NCI-H82 (cell line): ENCODE measurements around the gene PQBP1.

Experiments
- DNase-seq: peaks from one replicate; lab custom pipeline; 2025; lab: John Stamatoyannopoulos, UW

Gene PQBP1

DNA sequence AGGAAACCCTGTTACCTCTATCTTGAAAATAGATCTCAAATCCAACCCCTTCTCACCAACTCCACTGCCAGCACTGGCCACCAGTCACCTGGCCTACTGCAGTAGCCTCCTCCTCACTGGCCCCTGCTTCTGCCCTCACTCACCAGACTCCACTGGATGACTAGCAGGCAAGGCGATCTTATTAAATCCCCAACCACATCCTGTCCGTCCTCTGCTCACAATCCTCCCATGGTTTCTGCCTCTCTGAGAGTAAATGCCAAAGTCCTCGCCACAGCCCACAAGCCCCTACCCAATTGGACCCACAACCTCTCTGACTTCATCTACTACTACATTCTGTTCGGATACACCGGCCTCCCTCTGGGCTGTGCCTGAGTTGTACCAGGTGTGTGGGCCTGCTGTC is 26.5 kb downstream of the PQBP1 start:
- DNase-seq, result no peak

DNA sequence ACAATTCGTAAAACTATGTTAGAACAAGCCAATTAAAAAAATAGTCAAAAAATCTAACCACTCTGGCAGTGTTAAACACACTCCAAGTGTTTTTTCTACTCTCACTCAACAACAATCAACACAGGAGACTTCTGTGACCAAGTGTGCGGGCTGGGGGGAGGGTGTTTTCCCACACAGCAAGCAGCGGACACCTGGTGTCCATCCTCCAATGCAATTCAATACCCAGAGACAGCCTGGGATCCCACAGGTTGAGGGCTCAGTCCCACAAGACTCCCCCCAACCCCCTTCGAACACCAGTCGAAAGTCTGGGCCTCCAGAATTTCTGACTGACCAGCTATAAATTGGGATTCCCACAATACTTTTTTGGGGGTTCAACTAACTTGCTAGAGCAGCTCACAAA is 29.4 kb downstream of the PQBP1 start:
- no peak for DNase-seq

DNA sequence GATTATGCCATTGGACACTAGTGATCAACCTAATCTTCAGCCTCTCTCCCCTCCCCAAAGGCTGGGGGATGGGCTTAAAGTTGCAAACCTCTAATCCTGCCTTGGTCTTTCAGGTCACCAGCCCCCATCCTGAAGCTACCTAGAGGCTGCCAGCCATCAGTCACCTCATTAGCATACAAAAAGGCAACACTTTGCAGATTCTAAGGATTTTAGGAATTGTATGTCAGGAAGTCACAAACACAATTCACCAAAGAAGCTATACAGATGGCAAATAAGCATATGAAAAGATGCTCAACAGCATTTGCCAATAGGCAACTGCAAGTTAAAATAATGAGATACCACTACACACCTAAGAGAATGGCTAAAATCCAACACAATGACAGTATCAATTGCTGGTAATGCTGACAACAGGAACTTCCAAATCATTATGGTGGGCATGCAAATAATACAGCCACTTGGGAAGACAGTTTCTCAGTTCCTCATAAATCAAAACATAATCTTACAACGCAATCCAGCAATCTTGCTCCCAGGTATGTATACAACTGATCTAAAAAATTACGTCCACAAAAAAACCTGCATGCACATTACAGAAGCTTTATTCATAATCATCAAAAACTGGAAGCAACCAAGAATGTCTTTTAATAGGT is 30.1 kb downstream of the PQBP1 start:
- no peak for DNase-seq

DNA sequence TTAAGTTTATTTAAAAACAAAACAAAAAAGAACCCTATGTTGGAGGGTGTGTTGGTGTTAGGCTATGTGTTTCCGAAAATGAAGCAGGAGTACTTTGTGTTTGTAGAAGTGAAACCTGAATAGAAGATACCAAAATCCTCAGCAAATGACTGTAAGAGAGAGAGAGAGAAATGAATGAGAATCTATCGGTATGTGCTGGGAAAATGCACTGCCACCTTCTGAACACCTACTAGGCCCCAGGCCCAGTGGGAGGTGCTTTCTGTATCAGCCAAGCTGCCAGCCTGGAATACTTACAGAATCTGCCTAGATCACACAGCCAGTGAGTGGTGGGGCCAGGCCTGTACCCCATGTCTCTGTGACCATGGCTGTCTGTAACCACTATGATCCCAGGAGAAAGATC is 36.0 kb downstream of the PQBP1 start:
- DNase-seq, result no peak

DNA sequence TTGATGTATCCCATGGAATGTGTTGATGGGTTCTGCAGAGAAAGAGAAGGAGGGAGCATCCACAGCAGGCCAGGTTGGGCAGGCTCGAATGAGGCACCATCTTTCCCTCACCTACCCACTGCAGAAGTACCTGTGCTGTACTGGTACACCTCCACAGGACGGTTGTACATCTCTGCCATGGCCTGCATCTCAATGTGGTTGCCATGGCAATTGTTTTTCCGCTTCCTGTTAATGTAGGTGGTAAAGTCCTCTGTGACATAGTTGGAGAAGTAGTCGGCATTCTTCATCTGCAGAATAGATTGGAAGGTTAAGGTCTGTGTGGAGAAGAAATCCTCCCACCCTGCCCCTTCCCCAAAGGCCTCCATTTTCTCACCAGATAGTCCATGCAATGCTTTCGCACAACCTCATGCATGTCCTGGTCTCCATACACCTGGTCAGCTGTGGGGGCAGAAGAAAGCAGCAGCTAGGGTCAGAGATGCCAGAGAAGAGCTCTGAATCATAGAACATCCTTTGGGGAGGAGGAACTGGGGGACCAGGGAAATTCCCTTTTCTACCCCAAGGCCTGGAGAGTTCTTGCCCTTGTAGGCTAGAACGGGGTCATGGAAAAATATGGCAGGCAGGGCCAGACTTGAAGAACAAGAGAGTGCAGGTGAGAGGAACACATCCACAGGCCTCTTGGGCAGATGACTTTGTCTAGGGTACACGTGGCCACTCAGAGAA is 37.0 kb downstream of the PQBP1 start:
- no peak for DNase-seq

DNA sequence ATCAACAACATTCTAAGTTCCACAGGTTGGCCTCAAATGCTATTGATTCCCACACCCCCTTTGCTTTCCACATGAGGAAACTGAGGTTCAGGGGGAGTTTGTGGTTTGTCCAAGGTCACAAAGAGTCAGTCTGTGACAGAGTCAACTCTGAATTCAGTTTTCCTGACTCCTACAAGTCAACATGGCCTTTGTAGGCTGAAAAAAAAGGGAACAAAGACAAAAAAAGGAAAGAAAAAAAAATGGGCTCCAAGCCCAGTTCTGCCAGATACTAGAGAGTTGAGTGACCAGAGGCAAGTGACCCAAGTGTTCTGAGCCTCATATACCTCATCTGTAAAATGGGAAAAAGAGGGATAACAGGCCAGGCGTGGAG is 37.6 kb downstream of the PQBP1 start:
- DNase-seq, result no peak

DNA sequence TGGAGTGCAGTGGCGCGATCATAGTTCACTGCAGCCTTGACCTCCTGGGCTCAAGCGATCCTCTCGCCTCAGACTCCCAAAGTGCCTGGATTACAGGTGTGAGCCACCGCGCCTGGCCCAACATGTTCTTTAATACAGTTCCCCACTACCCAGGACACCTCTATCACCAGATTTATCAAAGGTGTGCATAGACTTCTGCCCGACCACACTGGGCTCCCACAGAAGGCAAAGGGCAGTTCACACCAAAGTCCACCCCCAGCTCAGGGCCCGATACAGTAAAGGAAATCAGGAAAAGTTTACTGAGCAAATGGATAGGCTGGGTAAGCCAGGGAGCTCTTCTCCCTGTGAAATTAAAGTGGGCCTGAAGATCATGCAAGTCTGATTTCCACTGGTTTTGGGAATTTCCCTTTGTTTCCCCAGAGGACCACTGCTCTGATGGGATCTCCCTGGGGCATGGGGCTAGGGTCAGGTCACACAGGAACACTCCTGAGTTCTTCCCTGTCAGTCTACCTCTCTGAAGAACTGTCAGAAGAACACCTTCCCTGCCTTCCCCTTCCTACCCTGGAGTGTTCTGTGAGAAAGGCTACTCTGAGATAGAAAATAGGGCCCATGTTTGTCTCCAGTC is 38.8 kb downstream of the PQBP1 start:
- DNase-seq, result no peak

DNA sequence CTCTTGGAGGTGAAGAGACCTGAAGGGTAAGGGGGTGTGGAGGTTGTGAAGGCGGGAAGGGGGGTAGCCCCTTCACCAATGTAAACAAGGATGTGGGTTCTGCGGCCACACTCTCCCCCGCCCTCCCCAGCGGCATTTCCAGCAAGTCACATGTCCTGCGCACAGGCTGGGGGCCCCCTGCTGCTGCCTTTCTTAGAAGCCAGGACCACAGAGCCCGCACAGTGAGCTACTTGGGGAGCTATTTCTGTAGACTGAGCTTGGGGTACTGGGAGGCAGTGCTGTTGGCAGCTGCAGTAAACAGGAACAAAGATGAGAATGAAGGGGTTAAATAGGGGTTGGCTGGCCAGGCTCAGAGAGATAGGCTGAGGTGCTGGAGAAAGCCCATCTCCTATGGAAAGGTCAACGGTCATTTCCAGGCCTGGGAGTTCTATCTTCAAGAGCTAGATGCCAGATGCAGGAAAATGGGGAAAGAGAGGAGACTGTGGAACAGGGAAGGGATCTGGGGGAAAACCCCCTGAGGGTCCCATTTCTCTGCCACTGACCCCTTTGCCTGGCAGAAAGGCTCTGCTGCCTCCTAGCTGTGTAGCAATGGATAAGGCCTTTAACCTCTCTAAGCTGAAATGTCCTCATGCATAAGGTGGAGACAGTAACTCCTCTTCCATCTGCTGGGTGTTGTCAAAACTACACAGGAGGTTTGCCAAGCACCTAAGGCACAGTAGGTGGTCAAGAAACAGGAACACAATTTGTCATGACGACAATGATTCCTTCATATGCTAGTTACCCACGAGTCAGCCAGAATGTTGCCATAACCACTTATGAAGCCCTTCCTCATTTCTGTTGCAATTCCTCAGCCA is 39.6 kb downstream of the PQBP1 start:
- DNase-seq, result no peak

DNA sequence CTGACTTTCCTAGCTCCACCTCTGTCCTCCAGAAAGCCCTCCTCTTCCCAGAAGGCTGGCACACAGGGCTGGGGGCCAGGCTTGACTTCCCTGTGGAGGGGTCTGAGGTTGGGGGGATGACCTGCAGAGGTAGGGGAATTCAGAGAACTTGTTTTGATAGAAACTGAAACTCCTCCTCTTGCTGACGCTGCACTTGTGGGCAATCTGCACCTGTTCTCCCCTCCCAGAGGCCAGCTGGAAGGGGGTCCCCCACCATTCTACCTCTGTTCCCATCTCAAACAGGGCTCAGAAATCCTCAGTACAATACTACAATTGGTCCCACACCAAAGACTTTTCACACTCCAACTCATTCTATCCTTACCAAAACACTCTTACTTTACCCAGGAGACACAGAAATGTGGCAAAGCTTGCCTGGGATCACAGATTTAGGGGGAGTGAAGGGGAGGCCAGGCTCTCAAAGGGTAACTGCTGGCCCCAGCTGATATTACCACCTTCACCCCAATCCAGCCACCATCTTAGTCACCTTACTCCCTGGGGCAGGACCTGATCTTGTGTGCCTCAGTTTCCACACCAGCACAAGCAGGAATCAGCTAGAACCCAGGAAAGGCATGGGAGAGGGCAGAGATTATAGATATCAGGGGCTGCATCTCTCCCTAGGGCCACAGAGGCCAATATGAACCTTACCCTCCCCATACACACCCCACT is 41.1 kb downstream of the PQBP1 start:
- DNase-seq, result no peak

DNA sequence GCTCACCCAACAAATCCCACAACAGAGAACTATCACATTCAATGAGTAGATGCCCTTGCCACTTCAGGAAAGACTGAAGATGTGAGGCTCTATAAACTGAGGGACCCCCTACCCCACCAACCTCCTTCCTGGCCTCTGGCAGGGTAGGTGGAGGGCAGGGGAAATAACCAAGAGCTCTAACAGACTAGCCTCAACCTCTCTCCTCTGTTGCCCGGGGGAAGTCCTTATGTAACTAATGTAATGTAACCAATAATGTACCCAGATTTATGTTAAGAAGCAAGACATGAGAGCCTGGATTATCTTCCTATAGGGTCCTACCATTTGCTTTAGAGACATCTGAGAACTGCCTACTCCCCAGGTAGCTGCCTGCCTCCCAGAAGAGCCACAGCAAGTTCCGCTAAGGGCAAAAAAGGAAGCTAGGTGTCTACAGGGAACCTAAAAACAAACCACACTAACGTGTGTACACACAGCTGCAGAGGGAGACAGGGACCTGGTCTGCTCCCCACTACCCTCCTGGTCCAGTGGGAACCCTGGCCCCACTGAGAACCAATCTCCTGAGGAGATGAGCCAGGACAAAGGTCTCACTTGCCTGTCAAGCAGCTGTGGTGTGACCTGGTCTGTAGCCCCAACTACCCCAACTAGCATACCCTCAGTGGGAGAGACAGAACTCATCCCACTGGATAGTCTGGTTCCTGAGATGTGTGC is 41.9 kb downstream of the PQBP1 start:
- DNase-seq, result no peak

DNA sequence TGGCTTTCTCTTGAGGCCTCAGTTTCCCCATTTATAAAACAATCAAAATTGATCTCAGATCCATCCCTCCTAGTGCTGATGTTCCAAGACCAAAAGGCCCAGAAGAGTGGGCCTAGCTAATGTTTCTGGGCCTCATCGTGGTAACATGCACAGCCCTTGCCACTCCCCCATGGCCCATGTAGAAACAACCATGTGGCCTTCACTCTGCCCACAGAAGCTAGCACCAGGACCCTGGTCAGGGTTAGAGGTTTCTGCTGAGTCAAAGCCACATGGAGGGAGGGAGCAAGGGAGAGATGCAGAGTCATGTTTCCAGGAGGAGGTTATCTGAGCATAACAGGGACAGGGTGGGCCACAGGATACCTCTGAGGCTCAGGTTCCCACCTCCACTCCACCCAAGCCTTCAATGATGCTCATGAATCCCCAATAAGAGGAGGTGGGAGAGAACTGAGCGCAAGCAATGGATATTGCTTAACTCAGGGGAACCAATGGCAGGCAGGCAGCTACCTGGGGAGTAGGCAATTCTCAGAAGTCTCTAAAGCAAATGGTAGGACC is 42.8 kb downstream of the PQBP1 start:
- no peak for DNase-seq

DNA sequence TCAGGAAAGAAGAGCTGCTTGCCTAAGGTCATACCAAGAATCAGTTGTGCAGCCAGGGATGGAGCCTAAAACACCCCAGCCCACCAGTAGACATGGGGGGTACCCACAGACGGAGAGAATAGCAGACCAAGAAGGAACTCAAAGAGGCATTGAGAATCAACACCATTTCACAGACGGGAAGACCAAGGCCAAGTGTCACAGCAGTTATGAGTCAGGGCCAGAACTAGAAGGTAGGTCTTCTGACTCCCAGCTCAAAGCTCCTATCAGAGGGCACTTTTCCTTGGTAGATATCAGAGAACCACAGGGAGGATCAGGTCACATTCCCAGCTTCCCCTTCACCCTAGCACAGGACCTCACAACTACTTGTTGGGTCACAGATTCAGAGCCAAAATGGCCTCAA is 45.2 kb downstream of the PQBP1 start:
- no peak for DNase-seq

DNA sequence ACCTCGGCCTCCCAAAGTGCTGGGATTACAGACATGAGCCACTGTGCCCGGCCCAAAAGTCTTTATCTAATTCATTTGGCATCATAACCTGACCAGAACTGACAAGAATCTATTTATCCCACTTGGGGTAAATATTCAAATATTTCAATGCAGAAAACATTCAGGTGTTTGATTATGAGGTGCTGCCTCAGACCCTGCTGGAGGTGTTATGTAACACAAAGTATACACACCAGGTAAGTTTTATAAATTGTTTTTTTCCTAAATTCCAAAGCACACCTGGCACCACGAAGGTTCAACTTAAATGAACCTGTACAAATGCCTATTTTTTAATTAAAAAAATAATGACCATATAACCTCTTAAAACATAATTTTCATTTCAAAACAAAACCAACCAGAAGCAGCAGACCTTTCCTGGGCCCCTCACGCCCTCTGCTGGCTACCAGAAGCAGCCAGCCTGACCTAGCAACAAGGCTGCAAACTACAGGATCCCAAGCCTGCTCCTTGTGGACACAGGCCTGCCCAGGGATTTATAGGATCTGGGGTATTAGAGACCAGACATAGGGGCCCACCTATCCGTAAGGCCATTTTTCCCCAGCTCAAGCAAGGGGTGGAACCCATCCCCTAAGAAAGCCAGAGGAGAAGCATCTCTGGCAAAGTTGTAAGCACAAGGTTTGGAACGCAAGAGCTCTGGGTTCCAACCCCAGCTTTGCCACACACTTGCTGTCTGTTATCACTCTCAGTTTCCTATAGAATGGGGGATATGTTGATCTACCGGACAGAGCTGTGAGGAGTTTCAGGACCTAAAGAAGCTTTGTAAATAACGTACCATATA is 48.0 kb downstream of the PQBP1 start:
- DNase-seq, result peak; percentile 82

DNA sequence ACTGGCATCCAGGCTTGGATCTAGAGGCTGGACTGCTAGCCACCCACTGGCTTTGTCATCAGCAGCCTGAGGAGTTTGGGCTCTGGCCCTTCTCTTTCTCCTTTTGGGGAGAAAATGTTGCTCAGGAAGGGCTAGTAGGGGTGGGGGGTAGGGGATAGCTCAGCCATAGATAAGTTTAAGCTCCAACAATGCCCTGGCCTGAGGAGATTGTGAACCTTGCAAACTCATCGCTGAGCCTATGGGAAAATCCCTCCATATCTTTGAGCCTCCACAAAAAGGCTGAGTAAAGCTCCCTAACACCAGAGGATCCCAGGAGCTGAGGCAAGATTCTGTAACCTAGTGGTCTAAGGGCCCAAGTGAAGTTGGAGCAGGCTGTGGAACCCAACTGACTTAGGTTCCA is 50.9 kb downstream of the PQBP1 start:
- DNase-seq, result no peak
